T-cell (primary cell): Measurements from ENCODE around the gene SIGLEC1. TPM values are rescaled to one million over a fixed set of nuclear protein-coding genes. Genes with fewer than 3 reads are reported as not detected.

Experiments used
- ATAC-seq, 4 experiments: fragments of 200-7000 bp in 3 of 4; fragments of 150-1000 bp in 1 of 4; cut with Tn5 transposase; replicated peaks in 1 of 4; 1 replicate in 3 of 4; 2 replicates in 1 of 4; pipeline ENCODE4 v1.10.0; 2021; ENCODE audit warnings: moderate library complexity in 3 of 4, mild to moderate bottlenecking in 2 of 4, moderate number of reproducible peaks in 1 of 4
- CTCF ChIA-PET, 2 donors: fragments of 300-600 bp; sonication (Branson Sonifier 250); formaldehyde crosslinking; loops; one replicate each; lab custom pipeline; 2022; ENCODE audit warnings: antibody characterized with exemption in 2 of 2; lab: Charles Lee
- POLR2A ChIA-PET, 2 donors: fragments of 300-600 bp; sonication (Branson Sonifier 250); formaldehyde crosslinking; loops; one replicate each; lab custom pipeline; 2022; ENCODE audit warnings: antibody characterized with exemption in 2 of 2; lab: Charles Lee
- DNase-seq, 35 experiments: peaks; one replicate each; pipeline versions ENCODE4 v3.0.0 to v3.0.0-alpha.2; 2013 to 2023
- H3K27ac ChIP-seq: one replicate; pipeline ENCODE4 v1.5.1; 2013; ENCODE audit warnings: low read length
- H3K27me3 ChIP-seq, 2 experiments: replicated peaks in 1 of 2; 1 replicate in 1 of 2; 2 replicates in 1 of 2; pipeline versions ENCODE4 v1.6.1 to v1.7.0; 2013; ENCODE audit warnings: low read length in 1 of 2, mixed read lengths in 1 of 2; ENCODE audit not compliant: control insufficient read depth in 2 of 2, insufficient read depth in 2 of 2; ENCODE audit errors: extremely low read depth in 1 of 2
- H3K36me3 ChIP-seq, 2 donors: 1 replicate in 1 of 2; 2 replicates in 1 of 2; pipeline versions ENCODE4 v1.6.1 to v1.7.0; 2013; ENCODE audit warnings: low read length in 1 of 2; ENCODE audit not compliant: control insufficient read depth in 2 of 2, insufficient read depth in 1 of 2; ENCODE audit errors: extremely low read depth in 1 of 2
- H3K4me1 ChIP-seq, 2 experiments: 1 replicate in 1 of 2; 2 replicates in 1 of 2; pipeline versions ENCODE4 v1.6.1 to v1.7.0; 2013; ENCODE audit warnings: low read length in 2 of 2, mixed read lengths in 1 of 2; ENCODE audit not compliant: insufficient read depth in 2 of 2, control insufficient read depth in 1 of 2; ENCODE audit errors: extremely low read depth in 1 of 2
- H3K4me3 ChIP-seq, 2 donors: 1 replicate in 1 of 2; 2 replicates in 1 of 2; pipeline versions ENCODE4 v1.5.1 to v1.7.0; 2013; ENCODE audit warnings: mild to moderate bottlenecking in 2 of 2, low read length in 1 of 2, moderate library complexity in 1 of 2; ENCODE audit not compliant: control insufficient read depth in 1 of 2; ENCODE audit errors: extremely low read depth in 1 of 2
- H3K9me3 ChIP-seq: 2 replicates; pipeline ENCODE4 v1.7.0; 2013
- H3K27ac Mint-ChIP-seq, 2 donors: one replicate each; pipeline ENCODE4 v1.8.0; 2020 to 2021; ENCODE audit warnings: mild to moderate bottlenecking in 2 of 2, mixed read lengths in 2 of 2
- H3K27me3 Mint-ChIP-seq, 2 donors: one replicate each; pipeline ENCODE4 v1.8.0; 2021 to 2022; ENCODE audit warnings: mixed read lengths in 2 of 2
- H3K36me3 Mint-ChIP-seq: one replicate; pipeline ENCODE4 v1.8.0; 2021; ENCODE audit warnings: mixed read lengths
- H3K4me1 Mint-ChIP-seq, 3 donors: one replicate each; pipeline ENCODE4 v1.8.0; 2020 to 2022; ENCODE audit warnings: mixed read lengths in 3 of 3, mild to moderate bottlenecking in 1 of 3
- H3K4me3 Mint-ChIP-seq, 3 donors: one replicate each; pipeline ENCODE4 v1.8.0; 2020 to 2022; ENCODE audit warnings: mild to moderate bottlenecking in 3 of 3, mixed read lengths in 3 of 3, moderate library complexity in 3 of 3
- H3K9me3 Mint-ChIP-seq, 3 donors: one replicate each; pipeline ENCODE4 v1.8.0; 2020 to 2022; ENCODE audit warnings: mixed read lengths in 3 of 3
- WGBS: methylation state at CpG from one replicate; pipeline ENCODE4 v1.1.5; 2013; ENCODE audit warnings: missing lambda C conversion rate; ENCODE audit not compliant: insufficient coverage; 5-methylcytosine and 5-hydroxymethylcytosine counted together
- total RNA-seq, 35 experiments: library from RNA in 6 of 35; stranded (reverse) in 6 of 35; fragments of 120-200 nt in 1 of 35; gene quantifications; one replicate each; pipeline versions ENCODE4 v1.2.1 to v1.2.4 and lab custom pipeline; 2013 to 2026

SIGLEC1 gene
- total RNA-seq, 5 donors from 2014 or later (not counting 1 experiment from before 2014, with no cell fraction given), result 0.06 to 0.16 (median 0.12) TPM; not detected in 2

- WGBS, result 87% methylated on average over 23 of the region's 23 CpGs
- Mint-ChIP-seq H3K4me3 (no peak overlapping the region), H3K4me1 (no peaks in the 10 kb centered on the region), H3K27me3 (no peaks in the 10 kb centered on the region), H3K36me3 (no peaks in the 10 kb centered on the region), H3K9me3 (no peaks in the 10 kb centered on the region), H3K27ac (no peak overlapping the region)
- H3K9me3 ChIP-seq, result no peaks in the 10 kb centered on the region
- no peaks in the 10 kb centered on the region for H3K4me1 ChIP-seq
- H3K4me3 ChIP-seq, result no peak overlapping the region
- POLR2A ChIA-PET, result no interaction called here
- CTCF ChIA-PET, result no interaction called here
- H3K36me3 ChIP-seq, result no peaks in the 10 kb centered on the region
- DNase-seq (no peak), ATAC-seq (no peak)
- peaks cover 0 to 21% of the 10 kb centered on the region in 2 experiments for H3K27me3 ChIP-seq
- no peak overlapping the region for H3K27ac ChIP-seq
These were observed 19.6 kb downstream of the SIGLEC1 start for GRCh38 chr20:3692706-3693294.

GRCh38 chr20:3691897-3692296 is 20.5 kb downstream of the SIGLEC1 start:
- Mint-ChIP-seq H3K36me3 (no peaks in the 10 kb centered on the region), H3K27ac (no peak overlapping the region), H3K27me3 (peaks cover 0 to 3% of the 10 kb centered on the region in 2 donors), H3K4me3 (no peak overlapping the region), H3K4me1 (no peaks in the 10 kb centered on the region), H3K9me3 (no peaks in the 10 kb centered on the region)
- H3K27me3 ChIP-seq, result peaks cover 0 to 20% of the 10 kb centered on the region in 2 experiments
- no peaks in the 10 kb centered on the region for H3K9me3 ChIP-seq
- H3K4me3 ChIP-seq, result no peak overlapping the region
- no peaks in the 10 kb centered on the region for H3K36me3 ChIP-seq
- DNase-seq, result no peak
- CTCF ChIA-PET, result no interaction called here
- no peak for ATAC-seq
- no peaks in the 10 kb centered on the region for H3K4me1 ChIP-seq
- WGBS, result 80% methylated on average over 9 of the region's 9 CpGs
- POLR2A ChIA-PET, result no interaction called here
- no peak overlapping the region for H3K27ac ChIP-seq

GRCh38 chr20:3691306-3691705 is 21.1 kb downstream of the SIGLEC1 start:
- Histone ChIP-seq H3K27me3 (peaks cover 0 to 18% of the 10 kb centered on the region in 2 experiments), H3K9me3 (no peaks in the 10 kb centered on the region), H3K36me3 (no peaks in the 10 kb centered on the region), H3K4me3 (no peak overlapping the region), H3K4me1 (no peaks in the 10 kb centered on the region), H3K27ac (no peak overlapping the region)
- no peaks in the 10 kb centered on the region for H3K36me3 Mint-ChIP-seq
- no peak for DNase-seq
- ChIA-PET POLR2A (no interaction called here), CTCF (interaction anchor here in 1 of 2 donors (0.7 kb wide), 1 partner anchor 22 kb away, joined by 3 read pairs; no protein-coding TSS in a partner anchor)
- ATAC-seq, result no peak
- no peaks in the 10 kb centered on the region for H3K9me3 Mint-ChIP-seq
- WGBS, result 89% methylated on average over 12 of the region's 16 CpGs
- no peaks in the 10 kb centered on the region for H3K4me1 Mint-ChIP-seq
- H3K27ac Mint-ChIP-seq, result no peak overlapping the region
- H3K4me3 Mint-ChIP-seq, result no peak overlapping the region
- peaks cover 0 to 6% of the 10 kb centered on the region in 2 donors for H3K27me3 Mint-ChIP-seq

- ATAC-seq, result no peak
- Histone ChIP-seq H3K27me3 (peaks cover 0 to 22% of the 10 kb centered on the region in 2 experiments), H3K4me1 (no peaks in the 10 kb centered on the region), H3K27ac (no peak overlapping the region), H3K9me3 (no peaks in the 10 kb centered on the region), H3K4me3 (no peak overlapping the region), H3K36me3 (no peaks in the 10 kb centered on the region)
- H3K27me3 Mint-ChIP-seq, result peaks cover 0 to 11% of the 10 kb centered on the region in 2 donors
- H3K36me3 Mint-ChIP-seq, result no peaks in the 10 kb centered on the region
- no peak overlapping the region for H3K4me3 Mint-ChIP-seq
- CTCF ChIA-PET, result interaction anchor here in 1 of 2 donors (0.7 kb wide), 1 partner anchor 23 kb away, joined by 3 read pairs; no protein-coding TSS in a partner anchor
- H3K27ac Mint-ChIP-seq, result no peak overlapping the region
- no peaks in the 10 kb centered on the region for H3K9me3 Mint-ChIP-seq
- DNase-seq, result no peak
- POLR2A ChIA-PET, result no interaction called here
- H3K4me1 Mint-ChIP-seq, result no peaks in the 10 kb centered on the region
- 100% methylated on average over 1 of the region's 3 CpGs for WGBS
These were observed 22.0 kb downstream of the SIGLEC1 start for GRCh38 chr20:3690413-3690812.

GRCh38 chr20:3689978-3690377 is 22.4 kb downstream of the SIGLEC1 start:
- CTCF ChIA-PET, result no interaction called here
- Mint-ChIP-seq H3K36me3 (no peaks in the 10 kb centered on the region), H3K27me3 (peaks cover 0 to 12% of the 10 kb centered on the region in 2 donors), H3K27ac (no peak overlapping the region), H3K4me1 (no peaks in the 10 kb centered on the region), H3K4me3 (no peak overlapping the region), H3K9me3 (no peaks in the 10 kb centered on the region)
- POLR2A ChIA-PET, result no interaction called here
- H3K4me3 ChIP-seq, result no peak overlapping the region
- no peaks in the 10 kb centered on the region for H3K9me3 ChIP-seq
- no peaks in the 10 kb centered on the region for H3K36me3 ChIP-seq
- WGBS, result 74% methylated on average over 4 of the region's 11 CpGs
- no peak overlapping the region for H3K27ac ChIP-seq
- peaks cover 0 to 22% of the 10 kb centered on the region in 2 experiments for H3K27me3 ChIP-seq
- DNase-seq, result no peak
- no peak for ATAC-seq
- H3K4me1 ChIP-seq, result no peaks in the 10 kb centered on the region

- Histone ChIP-seq H3K36me3 (no peaks in the 10 kb centered on the region), H3K9me3 (no peaks in the 10 kb centered on the region), H3K27ac (no peak overlapping the region), H3K27me3 (peaks cover 0 to 19% of the 10 kb centered on the region in 2 experiments), H3K4me1 (no peaks in the 10 kb centered on the region), H3K4me3 (no peak overlapping the region)
- Mint-ChIP-seq H3K4me1 (no peaks in the 10 kb centered on the region), H3K36me3 (no peaks in the 10 kb centered on the region), H3K9me3 (no peaks in the 10 kb centered on the region), H3K27ac (no peak overlapping the region), H3K4me3 (no peak overlapping the region), H3K27me3 (peaks cover 13 to 29% of the 10 kb centered on the region in 2 donors)
- WGBS, result no CpG with 5 or more reads among the region's 2 CpGs
- POLR2A ChIA-PET, result no interaction called here
- no peak for DNase-seq
- ATAC-seq, result no peak
- CTCF ChIA-PET, result no interaction called here
These were observed 24.7 kb downstream of the SIGLEC1 start for GRCh38 chr20:3687655-3688054.
